Vagina (tissue), 2 donors: ENCODE data around the gene ECHDC3.

Experiments used
- POLR2A ChIP-seq, 2 donors: fragments of 450-650 bp; IDR thresholded peaks; one replicate each; pipeline ENCODE4 v1.6.1; 2017; ENCODE audit warnings: antibody characterized with exemption in 2 of 2, mild to moderate bottlenecking in 2 of 2, moderate library complexity in 2 of 2
- POLR2AphosphoS5 ChIP-seq, 2 donors: sonication (generic); formaldehyde crosslinking; IDR thresholded peaks; one replicate each; pipeline ENCODE4 v1.9.0; 2017; ENCODE audit warnings: antibody characterized with exemption in 2 of 2, mild to moderate bottlenecking in 2 of 2, low read depth in 1 of 2; ENCODE audit not compliant: insufficient read depth in 1 of 2
- TF ChIP-seq, protein P1 (sequence below), 3 experiments: fragments of 450-650 bp in 2 of 3; fragments of 200-600 bp in 1 of 3; sonication (generic) in 1 of 3; IDR thresholded peaks; one replicate each; pipeline ENCODE4 v1.5.1; 2017 to 2019; ENCODE audit warnings: antibody characterized with exemption in 3 of 3, mild to moderate bottlenecking in 2 of 3, moderate library complexity in 2 of 3

DNA sequence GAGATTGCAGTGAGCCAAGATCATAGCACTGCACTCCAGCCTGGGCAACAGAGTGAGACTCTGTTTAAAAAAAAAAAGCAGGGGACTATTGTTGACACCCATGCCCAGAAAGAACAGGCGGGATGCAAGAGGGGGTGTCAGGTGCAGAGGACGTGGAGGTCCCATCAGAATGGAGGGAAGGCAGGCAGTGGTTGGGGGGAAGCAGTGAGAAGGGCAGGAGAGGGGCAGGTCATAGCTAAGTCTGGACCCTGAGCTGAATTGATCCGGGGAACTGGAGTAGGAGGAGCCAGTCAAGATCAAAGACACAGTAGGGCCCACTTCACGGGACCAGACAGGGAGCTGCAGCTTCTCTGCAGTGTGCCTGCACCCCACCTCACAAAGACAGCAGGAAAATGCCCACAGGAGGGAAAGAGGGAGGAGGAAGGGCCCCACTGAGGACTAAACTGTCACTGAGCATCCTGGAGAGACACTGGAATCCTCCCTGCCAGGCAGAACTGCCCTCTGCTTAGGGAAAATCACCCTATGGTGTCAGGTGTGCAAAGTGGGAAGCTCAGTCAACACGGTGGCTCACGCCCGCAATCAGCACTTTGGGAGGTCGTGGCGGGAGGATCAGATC lies 27.3 kb upstream of the ECHDC3 start:
- TF ChIP-seq, protein P1, sequence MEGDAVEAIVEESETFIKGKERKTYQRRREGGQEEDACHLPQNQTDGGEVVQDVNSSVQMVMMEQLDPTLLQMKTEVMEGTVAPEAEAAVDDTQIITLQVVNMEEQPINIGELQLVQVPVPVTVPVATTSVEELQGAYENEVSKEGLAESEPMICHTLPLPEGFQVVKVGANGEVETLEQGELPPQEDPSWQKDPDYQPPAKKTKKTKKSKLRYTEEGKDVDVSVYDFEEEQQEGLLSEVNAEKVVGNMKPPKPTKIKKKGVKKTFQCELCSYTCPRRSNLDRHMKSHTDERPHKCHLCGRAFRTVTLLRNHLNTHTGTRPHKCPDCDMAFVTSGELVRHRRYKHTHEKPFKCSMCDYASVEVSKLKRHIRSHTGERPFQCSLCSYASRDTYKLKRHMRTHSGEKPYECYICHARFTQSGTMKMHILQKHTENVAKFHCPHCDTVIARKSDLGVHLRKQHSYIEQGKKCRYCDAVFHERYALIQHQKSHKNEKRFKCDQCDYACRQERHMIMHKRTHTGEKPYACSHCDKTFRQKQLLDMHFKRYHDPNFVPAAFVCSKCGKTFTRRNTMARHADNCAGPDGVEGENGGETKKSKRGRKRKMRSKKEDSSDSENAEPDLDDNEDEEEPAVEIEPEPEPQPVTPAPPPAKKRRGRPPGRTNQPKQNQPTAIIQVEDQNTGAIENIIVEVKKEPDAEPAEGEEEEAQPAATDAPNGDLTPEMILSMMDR (IDR thresholded peaks at IDR 0.05) = no peak
- TF ChIP-seq POLR2A (IDR thresholded peaks at IDR 0.05) = no peak
- no peak for TF ChIP-seq POLR2AphosphoS5 (IDR thresholded peaks at IDR 0.05; ENCODE audit: insufficient read depth in 1 of 2, low read depth in 1 of 2)
